D341Med (cell line): Measurements from ENCODE around the gene MAVS.
"Not testable (repeated sequence)": the region's sequence is repeated elsewhere in the genome, so short reads cannot be mapped to it uniquely, and the experiment has no call there.

Experiments
- DNase-seq: peaks from one replicate; pipeline ENCODE4 v3.0.0; 2012; ENCODE audit warnings: low spot score

Gene MAVS

DNA sequence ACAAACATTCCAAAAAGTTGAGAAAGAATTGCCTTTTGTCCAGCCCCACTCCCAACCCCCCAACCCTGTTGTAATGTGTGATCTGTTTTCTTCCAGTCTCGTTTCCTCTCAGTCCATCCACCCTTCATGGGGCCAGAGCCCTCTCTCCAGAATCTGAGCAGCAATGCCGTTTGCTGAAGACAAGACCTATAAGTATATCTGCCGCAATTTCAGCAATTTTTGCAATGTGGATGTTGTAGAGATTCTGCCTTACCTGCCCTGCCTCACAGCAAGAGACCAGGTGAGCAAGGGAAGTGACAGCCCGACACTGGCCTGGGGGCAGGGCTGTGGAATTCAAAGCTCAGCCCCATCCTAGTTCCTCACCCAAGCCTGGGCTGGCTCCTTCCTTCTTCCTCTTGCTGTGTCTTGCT is 7.8 kb downstream of the MAVS start:
- DNase-seq, result no peak

DNA sequence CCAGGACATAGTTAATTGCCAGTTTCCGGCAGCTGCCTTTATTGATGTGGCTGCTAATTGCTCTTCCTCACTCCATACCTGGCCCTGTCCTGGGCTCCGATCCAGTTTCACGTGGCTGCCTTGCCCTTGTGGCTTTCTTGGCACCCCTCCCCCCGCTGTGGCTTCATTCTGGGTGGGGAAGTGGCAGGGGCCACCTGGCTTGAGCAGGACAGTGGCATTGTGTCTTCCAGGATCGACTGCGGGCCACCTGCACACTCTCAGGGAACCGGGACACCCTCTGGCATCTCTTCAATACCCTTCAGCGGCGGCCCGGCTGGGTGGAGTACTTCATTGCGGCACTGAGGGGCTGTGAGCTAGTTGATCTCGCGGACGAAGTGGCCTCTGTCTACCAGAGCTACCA is 10.8 kb downstream of the MAVS start:
- peak; percentile 51 for DNase-seq

DNA sequence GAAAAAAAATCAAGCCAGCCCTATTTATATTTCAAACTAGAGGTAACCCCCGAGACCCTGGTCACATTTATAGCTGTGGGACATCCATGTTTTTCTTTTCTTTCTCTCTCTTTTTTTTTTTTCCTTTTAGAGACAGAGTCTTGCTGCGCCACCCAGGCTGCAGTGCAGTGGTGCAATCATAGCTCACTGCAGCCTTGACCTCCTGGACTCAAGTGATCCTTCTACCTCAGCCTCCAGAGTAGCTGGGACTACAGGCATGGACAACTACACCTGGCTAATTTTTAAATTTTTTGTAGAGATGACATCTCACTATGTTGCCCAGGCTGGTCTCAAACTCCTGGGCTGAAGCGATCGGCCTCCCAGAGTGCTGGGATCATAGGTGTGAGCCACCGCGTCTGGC is 12.1 kb downstream of the MAVS start:
- DNase-seq, result no peak

DNA sequence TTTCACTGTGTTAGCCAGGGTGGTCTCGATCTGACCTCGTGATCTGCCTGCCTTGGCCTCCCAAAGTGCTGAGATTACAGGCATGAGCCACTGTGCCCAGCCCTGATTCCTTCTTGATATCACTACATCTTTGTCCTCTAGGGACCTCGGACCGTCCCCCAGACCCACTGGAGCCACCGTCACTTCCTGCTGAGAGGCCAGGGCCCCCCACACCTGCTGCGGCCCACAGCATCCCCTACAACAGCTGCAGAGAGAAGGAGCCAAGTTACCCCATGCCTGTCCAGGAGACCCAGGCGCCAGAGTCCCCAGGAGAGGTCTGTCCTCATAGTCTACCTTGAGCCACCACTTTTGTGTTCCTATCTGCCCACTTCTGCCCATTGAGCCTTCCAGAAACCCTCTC is 14.6 kb downstream of the MAVS start:
- no peak for DNase-seq

DNA sequence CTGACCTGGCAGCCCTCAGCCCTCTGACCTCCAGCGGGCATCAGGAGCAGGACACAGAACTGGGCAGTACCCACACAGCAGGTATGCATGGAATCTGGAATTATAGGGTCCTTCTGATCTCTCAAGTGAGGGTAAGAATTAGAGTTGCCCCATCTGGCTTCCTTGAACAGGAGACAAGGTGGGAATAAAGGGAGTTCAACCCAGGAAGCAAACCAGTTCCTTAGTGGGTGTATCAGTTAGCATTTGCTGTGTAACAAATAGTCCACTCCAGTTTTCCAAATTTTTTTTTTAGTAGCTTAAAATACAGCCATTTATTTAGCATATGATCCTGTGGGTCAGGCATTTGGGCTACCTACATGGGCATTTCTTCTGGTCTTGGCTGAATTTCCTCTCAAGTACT is 15.7 kb downstream of the MAVS start:
- no peak for DNase-seq

DNA sequence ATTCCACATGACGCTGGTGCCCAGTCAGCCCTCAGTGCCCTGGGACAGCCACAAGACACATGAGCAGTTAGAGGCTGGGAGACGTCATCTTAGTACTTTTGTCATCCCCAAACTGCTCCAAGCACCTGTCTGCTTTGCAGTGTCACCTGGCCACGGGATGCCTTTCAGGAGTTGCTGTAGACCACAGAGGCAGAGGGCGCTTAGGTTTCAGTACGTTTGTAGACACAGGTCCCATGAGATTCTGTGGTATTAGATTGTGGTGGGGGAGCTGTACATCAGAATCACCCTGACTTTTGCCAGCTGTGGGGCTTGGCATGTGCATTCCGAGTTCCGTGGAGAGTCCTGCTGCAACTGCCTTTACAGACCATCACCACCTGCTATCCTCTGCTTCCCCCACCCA is 16.7 kb downstream of the MAVS start:
- DNase-seq, result no peak

DNA sequence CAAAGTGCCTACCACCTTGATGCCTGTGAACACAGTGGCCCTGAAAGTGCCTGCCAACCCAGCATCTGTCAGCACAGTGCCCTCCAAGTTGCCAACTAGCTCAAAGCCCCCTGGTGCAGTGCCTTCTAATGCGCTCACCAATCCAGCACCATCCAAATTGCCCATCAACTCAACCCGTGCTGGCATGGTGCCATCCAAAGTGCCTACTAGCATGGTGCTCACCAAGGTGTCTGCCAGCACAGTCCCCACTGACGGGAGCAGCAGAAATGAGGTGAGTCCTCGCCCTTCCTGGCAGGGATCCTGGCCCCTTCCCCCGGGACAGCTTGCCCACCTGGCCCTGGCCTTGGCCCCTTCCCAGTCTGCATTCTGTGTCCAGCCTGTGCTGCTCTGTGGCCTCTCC is 17.9 kb downstream of the MAVS start:
- no peak for DNase-seq

DNA sequence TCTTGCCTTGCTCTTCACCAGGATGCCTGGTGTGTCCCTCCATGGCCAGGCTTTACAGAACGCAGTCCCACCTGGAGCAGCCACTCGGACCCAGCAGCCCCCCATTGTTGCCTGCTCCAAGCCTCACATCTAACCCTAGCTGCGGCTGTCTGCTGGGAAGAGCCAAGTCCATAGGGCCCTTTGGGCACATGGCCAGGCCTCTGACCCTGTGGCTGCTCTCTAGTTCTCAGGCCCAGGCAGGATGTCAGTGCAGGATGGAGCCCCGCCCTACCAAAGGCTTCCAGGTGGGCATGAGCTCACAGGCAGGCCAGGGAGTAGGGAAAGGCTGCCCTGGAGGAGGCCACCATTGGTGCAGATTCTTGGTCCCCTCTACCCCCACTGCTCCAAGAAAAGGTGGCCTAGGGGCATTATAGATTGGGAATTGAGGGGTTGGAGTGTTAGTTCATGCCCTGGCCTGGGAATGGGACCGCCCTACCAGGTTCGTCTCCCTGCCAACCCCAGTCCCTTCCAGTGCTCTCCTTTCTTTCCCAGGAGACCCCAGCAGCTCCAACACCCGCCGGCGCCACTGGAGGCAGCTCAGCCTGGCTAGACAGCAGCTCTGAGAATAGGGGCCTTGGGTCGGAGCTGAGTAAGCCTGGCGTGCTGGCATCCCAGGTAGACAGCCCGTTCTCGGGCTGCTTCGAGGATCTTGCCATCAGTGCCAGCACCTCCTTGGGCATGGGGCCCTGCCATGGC is 18.7 kb downstream of the MAVS start:
- no peak for DNase-seq

DNA sequence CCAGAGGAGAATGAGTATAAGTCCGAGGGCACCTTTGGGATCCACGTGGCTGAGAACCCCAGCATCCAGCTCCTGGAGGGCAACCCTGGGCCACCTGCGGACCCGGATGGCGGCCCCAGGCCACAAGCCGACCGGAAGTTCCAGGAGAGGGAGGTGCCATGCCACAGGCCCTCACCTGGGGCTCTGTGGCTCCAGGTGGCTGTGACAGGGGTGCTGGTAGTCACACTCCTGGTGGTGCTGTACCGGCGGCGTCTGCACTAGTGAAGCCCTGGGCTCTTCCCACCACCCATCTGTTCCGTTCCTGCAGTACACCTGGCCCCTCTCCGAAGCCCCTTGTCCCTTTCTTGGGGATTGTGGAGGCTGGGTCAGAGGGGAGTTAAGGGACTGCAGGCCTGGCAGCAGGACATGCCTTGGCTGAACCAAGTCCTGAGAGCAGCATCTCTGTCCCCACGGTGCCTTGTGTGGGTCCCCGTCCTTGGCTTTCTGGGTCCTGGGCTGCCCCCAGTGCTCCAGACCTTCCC is 19.3 kb downstream of the MAVS start:
- DNase-seq, result no peak

DNA sequence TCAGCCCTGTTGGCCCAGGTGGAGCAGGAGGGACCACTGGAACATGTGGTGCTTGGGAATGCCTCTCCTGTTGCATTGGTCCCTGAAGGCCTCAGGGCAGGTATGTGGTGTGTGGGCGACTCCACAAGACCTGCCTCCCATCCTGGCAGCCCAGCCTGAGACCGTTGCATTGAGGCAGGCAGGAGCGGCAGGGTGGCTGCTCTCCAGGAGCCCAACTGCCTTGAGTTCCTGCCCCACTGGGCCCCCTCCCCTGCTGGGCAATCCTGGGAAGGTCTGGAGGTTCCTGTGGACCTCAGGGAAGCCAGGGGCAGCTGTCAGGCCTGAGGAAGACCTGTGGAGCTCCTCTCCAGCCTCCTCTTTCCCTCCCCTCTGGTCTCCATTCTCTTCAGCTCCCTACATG is 19.8 kb downstream of the MAVS start:
- no peak for DNase-seq

DNA sequence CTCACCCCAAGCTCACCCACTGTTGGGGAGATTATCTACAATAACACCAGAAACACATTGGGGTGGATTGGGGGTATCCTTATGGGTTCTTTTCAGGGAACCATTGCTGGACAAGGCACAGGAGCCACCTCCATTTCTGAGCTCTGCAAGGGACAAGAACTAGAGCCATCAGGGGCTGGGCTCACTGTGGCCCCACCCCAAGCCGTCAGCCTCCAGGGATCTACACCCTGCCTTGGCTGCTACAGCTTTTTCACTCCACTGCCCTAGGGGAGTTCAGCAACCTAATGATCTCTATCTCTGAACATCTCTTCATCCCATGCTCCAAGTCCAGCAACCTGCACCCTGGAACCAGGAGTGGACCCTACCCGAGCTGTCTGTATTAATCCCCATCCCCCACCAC is 21.2 kb downstream of the MAVS start:
- DNase-seq, result no peak

DNA sequence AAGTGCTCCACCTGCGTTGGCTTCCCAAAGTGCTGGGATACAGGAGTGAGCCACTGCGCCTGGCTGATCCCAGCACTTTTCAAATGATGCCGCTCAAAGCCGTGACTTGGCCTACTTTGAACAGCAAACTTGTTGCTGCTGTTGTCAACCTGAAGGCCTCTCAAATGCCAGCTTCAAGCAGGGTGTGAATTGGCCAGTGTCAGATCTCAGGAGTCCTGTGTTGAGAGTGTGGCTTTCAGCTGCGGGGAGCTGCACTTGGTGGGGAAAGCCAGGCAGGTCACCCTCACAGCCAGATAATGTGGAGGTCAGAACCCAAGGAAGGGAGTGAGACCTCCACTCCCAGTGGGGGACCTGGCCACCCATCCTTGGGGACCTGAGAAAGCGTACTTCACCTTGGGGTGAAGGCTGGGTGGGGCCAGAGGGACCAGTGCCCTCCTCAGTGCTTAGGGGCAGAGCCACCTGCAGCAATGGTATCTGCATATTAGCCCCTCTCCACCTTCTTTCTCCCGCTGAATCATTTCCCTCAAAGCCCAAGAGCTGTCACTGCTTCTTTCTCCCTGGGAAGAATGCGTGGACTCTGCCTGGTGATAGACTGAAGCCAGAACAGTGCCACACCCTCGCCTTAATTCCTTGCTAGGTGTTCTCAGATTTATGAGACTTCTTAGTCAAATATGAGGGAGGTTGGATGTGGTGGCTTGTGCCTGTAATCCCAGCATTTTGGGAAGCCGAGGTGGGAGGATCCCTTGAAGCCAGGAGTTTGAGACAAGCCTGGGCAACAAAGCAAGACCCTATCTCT is 23.4 kb downstream of the MAVS start:
- no peak for DNase-seq

DNA sequence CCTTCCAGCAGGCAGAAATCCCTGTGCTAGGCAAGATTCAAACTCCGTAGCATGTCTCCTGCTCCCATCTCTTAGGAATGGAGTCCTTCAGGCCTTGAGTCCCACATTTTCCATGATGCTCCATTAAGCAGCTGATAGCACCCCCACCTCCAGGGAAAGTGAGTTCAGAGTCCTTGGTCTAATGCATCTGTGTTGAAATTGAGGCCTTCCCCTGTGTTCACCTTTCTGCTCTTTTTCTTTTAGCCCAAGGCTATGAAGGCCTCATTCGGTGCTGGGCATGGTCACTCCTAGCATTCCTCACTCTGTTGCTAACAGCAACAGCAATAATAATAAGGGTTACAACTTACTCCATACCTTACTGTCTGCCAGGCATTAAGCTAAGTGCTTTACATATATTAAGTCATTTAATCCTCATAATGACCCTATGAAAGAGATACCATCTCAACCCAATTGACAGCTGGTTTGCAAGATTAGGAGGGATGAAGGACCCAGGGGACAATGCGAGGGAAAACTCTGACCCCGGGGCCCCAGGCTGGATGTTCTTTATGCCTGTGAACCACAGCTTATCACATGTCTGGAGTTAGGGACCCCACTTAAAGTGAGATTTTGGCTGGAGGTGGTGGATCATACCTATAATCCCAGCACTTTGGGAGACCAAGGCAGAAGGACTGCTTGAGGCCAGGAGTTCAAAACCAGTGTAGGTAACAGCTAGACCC is 25.1 kb downstream of the MAVS start:
- DNase-seq, result peak; percentile 86

DNA sequence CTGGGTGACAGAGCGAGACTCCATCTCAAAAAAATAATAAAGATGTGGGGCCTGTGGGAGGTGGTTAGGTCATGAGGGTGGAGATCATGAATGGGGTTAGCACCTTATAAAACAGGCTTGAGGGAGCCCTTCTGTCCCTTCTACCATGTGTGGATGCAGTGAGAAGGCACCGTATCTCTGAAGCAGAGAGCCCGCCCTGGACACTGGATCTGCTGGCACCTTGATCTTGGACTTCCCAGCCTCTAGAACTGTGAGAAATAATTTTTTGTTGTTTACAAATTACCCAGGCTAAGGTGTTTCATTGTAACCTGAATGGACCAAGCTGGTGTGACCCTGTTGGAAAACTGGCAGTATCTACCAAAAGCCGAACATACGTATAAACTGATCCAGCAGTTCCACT is 26.9 kb downstream of the MAVS start:
- DNase-seq, result no peak

DNA sequence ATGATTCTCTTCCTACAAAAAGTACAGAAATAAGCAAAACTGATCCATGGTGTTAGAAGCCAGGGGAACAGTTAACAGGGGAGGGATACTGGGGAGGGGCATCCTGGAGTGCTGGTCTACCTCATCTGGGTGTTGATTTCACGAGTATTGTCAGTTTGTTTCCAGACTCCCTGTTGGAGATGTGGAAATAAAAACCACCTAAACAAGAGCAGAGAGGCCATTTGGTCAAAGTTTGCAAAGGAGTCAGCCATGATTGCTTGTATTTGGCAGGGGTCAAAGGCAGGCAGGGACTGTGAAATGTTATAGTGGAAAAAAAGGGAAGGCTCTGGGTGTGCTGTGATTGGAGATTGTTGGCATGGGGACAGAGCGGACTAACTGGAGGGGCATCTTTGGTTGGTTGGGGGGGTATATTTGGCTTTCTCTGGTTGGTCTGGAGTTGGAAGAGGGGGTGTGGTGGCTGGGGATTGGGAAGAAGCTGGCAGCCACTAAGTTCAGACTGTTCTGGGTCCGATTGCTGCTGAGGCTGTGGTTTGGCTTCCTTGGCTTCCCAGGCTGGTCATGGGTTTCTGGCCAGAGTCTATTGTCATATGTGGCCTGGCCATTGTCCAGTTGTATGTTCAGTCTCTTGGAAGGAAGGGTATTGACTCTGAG is 27.7 kb downstream of the MAVS start:
- DNase-seq, result no peak

DNA sequence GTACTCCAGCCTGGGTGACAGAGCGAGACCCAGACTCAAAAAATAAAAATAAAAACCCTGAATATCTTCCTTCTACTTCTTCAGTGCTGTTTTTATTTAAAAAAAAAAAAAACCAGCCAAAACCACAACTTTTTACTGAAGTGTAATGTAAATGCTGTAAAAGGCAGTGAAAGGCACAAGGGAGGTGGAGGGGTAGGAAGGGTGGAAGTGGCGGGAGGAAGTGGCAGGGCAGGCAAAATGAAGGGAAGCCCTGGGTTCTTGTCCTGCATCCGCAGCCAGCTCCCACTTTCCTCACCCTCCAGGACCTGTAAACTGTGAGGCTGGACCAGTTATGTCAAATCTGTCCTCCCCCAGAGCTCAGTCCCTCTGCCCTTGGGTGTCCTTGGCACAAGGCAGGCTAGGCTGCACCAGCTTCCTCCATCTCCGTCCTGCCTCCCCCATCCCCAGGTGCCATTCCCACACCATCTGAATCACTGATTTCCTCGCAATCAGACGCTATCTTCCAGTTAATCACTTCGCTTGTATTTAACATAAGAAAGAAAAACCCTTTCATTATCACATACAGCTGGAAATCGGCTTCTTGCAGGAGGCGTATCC is 28.8 kb downstream of the MAVS start:
- DNase-seq, result no peak

DNA sequence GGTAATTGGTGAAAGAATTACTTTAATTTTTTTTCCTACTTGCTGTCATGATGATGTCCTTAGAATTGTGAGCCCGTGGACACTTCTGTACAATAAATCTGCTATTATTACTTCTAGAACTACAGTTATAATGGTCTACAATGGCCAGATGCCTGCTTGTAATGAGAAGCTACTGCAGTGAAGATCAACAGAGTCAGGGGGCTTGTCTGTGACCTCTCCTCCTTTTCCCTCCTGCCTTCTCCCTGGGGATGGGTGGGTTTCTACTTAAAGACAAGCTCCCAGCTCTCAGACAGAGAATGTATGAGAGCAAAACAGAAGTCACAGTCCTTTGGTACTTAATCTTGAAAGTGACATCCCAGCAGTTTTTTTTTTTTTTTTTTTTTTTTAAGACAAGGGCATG is 29.4 kb downstream of the MAVS start:
- DNase-seq, result no peak

DNA sequence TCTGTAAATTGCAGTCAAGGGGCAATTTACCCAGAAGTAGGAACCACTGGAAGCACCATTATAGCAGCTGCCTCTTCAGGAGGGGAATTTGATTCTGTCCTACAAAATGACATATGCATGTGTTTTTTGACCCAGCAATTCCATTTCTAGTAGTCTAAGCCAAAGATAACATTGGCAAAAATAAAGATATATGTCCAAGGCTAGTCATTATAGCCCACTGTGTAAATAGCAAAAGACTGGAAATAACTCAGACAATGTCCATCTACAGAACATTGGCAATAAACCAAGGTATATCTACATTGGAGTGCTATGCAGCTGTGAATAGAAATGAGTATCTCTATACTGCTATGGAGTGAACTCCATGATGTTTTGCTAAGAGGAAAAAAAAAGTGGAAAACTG is 30.0 kb downstream of the MAVS start:
- DNase-seq, result no peak

DNA sequence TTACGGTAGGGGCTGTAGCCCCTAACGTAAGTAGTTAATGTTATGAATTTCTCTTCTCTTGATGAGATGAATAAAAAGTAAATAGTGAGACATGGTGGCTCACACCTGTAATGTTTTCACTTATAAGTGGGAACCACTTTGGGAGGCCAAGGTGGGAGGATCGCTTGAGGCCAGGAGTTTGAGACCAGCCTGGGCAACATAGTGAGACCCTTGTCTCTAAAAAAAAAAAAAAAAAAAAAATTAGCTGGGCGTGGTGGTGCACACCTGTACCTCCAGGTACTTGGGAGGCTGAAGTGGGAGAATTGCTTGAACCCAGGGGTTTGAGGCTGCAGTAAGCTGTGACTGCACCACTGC is 32.3 kb downstream of the MAVS start:
- DNase-seq, result not testable (repeated sequence)

DNA sequence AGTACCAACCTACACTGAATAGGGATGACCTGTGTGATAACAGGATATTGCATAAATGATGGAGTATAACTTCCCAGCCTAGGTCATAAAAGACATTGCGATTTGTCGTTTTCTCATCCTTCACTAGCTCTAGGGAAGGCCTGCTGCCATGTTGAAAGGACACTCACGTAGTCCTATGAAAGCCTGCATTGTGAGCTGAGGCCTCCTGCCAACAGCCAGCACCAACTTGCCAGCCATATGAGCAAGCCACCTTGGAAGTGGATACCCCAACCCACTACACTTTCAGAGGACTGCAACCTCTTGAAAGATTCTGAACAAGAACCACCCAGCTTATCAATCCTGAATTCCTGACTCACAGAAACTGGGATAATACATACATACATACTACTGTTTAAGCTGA is 39.1 kb downstream of the MAVS start:
- DNase-seq, result no peak

DNA sequence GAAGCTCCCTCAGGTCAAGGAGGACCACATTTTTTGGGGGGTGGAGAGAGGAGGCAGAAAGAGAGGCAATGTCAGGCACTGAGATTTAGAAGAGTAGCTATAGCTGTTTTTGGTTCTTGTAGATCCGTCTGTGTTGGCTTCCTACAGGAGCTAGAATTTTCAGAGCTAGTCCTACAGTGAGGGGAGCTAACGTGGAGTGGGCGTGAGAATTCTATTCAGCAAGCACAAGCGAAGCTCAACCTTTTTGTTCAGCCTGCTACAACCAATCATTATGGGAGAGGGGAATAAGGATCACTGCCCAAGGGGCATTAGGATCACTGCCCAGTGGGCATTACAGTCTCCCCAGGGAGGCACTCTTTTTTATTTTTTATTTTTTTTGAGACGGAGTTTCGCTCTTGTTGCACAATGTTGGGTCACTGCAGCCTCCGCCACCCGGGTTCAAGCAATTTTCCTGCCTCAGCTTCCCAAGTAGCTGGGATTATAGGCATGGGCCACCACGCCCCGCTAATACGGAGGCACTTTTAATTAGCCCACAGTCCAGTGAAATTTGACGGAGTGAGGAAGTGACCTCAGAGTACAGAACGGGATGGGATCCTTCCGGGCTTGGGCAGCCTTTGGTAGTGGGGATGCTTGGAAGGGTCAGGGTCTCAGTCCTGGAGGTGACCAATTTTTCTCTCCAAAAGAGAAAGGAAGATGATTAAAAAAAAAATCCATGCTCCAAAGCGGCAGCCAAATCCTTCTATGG is 41.4 kb downstream of the MAVS start:
- no peak for DNase-seq
